IPS DF 4.7 (cell line): ENCODE data around the gene MT1B.

Source experiments
- DNase-seq: peaks from one replicate; pipeline ENCODE4 v3.0.0-alpha.2; 2013; ENCODE audit warnings: low spot score; ENCODE audit errors: extremely low read depth

Gene MT1B

GRCh38 chr16:56684926-56685590, 33.4 kb downstream of the MT1B start:
- no peak for DNase-seq

- DNase-seq: no peak
These were observed 35.1 kb downstream of the MT1B start for GRCh38 chr16:56686758-56687157.

GRCh38 chr16:56688762-56689161, 37.1 kb downstream of the MT1B start:
- DNase-seq: no peak

GRCh38 chr16:56689171-56689570, 37.5 kb downstream of the MT1B start:
- DNase-seq: no peak

- no peak for DNase-seq
These were observed 38.9 kb downstream of the MT1B start for GRCh38 chr16:56690420-56691122.

- DNase-seq: no peak
These were observed 40.2 kb downstream of the MT1B start for GRCh38 chr16:56691885-56692284.

- DNase-seq: no peak
These were observed 43.6 kb downstream of the MT1B start for GRCh38 chr16:56695246-56695645.

- DNase-seq: no peak
These were observed 45.9 kb downstream of the MT1B start for GRCh38 chr16:56697456-56698155.

- no peak for DNase-seq
These were observed 48.5 kb downstream of the MT1B start for GRCh38 chr16:56700195-56700594.

GRCh38 chr16:56700631-56701030, 48.9 kb downstream of the MT1B start:
- DNase-seq: no peak

- DNase-seq: no peak
These were observed 49.8 kb downstream of the MT1B start for GRCh38 chr16:56701534-56701933.
